K562 (cell line): Measurements from ENCODE around the gene LRRC41. TPM values are rescaled to one million over a fixed set of nuclear protein-coding genes. Genes with fewer than 3 reads are reported as not detected.

ENCODE experiments used
- C11orf30 ChIP-seq: fragments of 450-650 bp; IDR thresholded peaks from 2 replicates; pipeline ENCODE4 v1.6.1; 2016; ENCODE audit warnings: low read depth, mild to moderate bottlenecking
- CSDE1 ChIP-seq, 2 experiments: fragments of 450-650 bp; IDR thresholded peaks; 2 replicates each; pipeline ENCODE4 v1.6.1; 2016; ENCODE audit warnings: mild to moderate bottlenecking in 1 of 2
- DIDO1 ChIP-seq: fragments of 450-650 bp; IDR thresholded peaks from 2 replicates; pipeline ENCODE4 v1.6.1; 2016; ENCODE audit warnings: low read depth, missing biosample characterization, missing genetic modification characterization
- FOXJ2 ChIP-seq: fragments of 200-800 bp; sonication (Bioruptor generic); IDR thresholded peaks from 2 replicates; pipeline ENCODE4 v1.6.1; 2016; ENCODE audit warnings: missing genetic modification characterization, missing compliant biosample characterization
- PPARD ChIP-seq: fragments of 250-450 bp; sonication (Bioruptor Pico); IDR thresholded peaks from 2 replicates; pipeline ENCODE4 v1.8.0; 2022; ENCODE audit warnings: inconsistent platforms, mild to moderate bottlenecking, moderate library complexity
- ZNF12 ChIP-seq: sonication (generic); formaldehyde crosslinking; IDR thresholded peaks from 2 replicates; pipeline ENCODE4 v1.4.0; 2020; ENCODE audit warnings: mild to moderate bottlenecking, missing genetic modification reagents
- polyA plus RNA-seq, 8 experiments: library from polyadenylated mRNA; depleted of rRNA in 4 of 8; stranded (reverse) in 5 of 8; unstranded in 3 of 8; fragments of >200 nt; fragmentation: Nextera tagmentation in 2 of 8; fragmentation: Illumina TruSeq in 1 of 8; extraction: Ambion mirVana in 2 of 8; extraction: Trizol in 1 of 8; gene quantifications; 2 replicates each; pipeline versions ENCODE4 v1.2.1 to v1.2.3, GENCODE V29; 2011 to 2014; ENCODE audit warnings: inconsistent platforms in 1 of 8, missing spikeins in 1 of 8
- total RNA-seq, 7 experiments: library from RNA; depleted of rRNA in 6 of 7; stranded (reverse); fragments of >200 nt in 6 of 7; fragmentation: Illumina TruSeq in 2 of 7; extraction: Trizol in 2 of 7; gene quantifications; 2 replicates each; pipeline versions ENCODE4 v1.2.1 to v1.2.3, GENCODE V29; 2011 to 2021; ENCODE audit warnings: low replicate concordance in 1 of 7
- TF ChIP-seq, protein P1 (sequence below), 2 experiments: fragments of 450-650 bp; formaldehyde crosslinking in 1 of 2; IDR thresholded peaks; 2 replicates each; pipeline versions ENCODE4 v1.4.0 to v1.6.1; 2014 to 2020; ENCODE audit warnings: mild to moderate bottlenecking in 2 of 2, borderline replicate concordance in 1 of 2, low read depth in 1 of 2
- TF ChIP-seq, protein P2 (sequence below): fragments of 250-450 bp; sonication (Bioruptor Pico); IDR thresholded peaks from 2 replicates; pipeline ENCODE4 v1.5.0; 2022; ENCODE audit warnings: mild to moderate bottlenecking
- TF ChIP-seq, protein P3 (sequence below): sonication (generic); formaldehyde crosslinking; IDR thresholded peaks from 2 replicates; pipeline ENCODE4 v1.8.0; 2023; ENCODE audit warnings: missing genetic modification reagents, mild to moderate bottlenecking, borderline replicate concordance

The LRRC41 gene
- total and polyA plus RNA-seq, 9 of the 15 experiments (the other 6 are each of a cell fraction or from before 2014, with no cell fraction given): 10.5 to 64.7 (median 44.2) TPM

DNA sequence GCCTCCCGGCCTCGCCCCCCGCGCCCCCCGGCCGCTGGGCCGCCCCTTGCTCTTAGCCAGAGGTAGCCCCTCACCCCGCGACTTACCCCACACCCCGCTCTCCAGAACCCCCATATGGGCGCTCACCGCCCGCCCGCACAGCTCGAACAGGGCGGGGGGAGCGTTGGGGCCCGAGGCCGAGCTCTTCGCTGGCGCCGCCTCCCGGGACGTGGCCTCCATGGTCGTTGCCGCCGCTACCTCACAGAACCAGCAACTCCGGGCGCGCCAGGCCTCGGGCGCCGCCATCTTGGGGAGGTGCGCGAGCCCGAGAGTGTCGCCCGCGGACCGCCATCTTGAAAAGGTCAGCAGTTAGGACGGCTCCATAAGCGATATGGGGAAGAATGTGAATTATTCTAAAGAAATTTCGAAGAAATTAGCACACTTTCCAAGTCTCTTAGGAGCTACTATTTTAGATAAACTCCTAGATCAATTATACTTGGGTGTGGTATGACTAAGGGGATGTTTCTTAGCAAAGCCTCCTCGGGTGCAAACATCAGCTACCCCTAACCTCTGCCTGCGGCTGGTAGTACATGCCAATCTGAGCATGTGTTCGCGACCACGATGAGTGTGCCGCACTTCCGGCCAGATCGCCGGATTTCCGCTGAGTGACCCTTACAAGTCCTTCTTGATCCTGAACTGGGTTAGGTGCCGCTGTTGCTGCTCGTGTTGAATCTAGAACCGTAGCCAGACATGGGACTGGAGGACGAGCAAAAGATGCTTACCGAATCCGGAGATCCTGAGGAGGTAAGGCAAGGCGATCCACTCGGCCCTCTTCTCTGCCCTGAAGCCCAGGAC lies at the start of gene LRRC41, which contains the start of gene UQCRH (continued):
- TF ChIP-seq, protein P1, sequence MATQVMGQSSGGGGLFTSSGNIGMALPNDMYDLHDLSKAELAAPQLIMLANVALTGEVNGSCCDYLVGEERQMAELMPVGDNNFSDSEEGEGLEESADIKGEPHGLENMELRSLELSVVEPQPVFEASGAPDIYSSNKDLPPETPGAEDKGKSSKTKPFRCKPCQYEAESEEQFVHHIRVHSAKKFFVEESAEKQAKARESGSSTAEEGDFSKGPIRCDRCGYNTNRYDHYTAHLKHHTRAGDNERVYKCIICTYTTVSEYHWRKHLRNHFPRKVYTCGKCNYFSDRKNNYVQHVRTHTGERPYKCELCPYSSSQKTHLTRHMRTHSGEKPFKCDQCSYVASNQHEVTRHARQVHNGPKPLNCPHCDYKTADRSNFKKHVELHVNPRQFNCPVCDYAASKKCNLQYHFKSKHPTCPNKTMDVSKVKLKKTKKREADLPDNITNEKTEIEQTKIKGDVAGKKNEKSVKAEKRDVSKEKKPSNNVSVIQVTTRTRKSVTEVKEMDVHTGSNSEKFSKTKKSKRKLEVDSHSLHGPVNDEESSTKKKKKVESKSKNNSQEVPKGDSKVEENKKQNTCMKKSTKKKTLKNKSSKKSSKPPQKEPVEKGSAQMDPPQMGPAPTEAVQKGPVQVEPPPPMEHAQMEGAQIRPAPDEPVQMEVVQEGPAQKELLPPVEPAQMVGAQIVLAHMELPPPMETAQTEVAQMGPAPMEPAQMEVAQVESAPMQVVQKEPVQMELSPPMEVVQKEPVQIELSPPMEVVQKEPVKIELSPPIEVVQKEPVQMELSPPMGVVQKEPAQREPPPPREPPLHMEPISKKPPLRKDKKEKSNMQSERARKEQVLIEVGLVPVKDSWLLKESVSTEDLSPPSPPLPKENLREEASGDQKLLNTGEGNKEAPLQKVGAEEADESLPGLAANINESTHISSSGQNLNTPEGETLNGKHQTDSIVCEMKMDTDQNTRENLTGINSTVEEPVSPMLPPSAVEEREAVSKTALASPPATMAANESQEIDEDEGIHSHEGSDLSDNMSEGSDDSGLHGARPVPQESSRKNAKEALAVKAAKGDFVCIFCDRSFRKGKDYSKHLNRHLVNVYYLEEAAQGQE (IDR thresholded peaks at IDR 0.05; ENCODE audit: borderline replicate concordance): no peak
- TF ChIP-seq, protein P1 (CRISPR knock-in tag; IDR thresholded peaks at IDR 0.05; ENCODE audit: low read depth): 0 out of 2 replicates have a peak, but pooled peaks have one; percentile 39
- peak; percentile 62 to 96; a peak in 3 of 4 replicates for TF ChIP-seq CSDE1 (IDR thresholded peaks at IDR 0.05)
- 0 out of 2 replicates have a peak, but pooled peaks have one; percentile 45 for TF ChIP-seq DIDO1
- no peak for TF ChIP-seq PPARD (CRISPR knock-in tag)
- TF ChIP-seq ZNF12 (CRISPR knock-in tag): no peak; the same call in 1 of the 2 replicates
- TF ChIP-seq, protein P2, sequence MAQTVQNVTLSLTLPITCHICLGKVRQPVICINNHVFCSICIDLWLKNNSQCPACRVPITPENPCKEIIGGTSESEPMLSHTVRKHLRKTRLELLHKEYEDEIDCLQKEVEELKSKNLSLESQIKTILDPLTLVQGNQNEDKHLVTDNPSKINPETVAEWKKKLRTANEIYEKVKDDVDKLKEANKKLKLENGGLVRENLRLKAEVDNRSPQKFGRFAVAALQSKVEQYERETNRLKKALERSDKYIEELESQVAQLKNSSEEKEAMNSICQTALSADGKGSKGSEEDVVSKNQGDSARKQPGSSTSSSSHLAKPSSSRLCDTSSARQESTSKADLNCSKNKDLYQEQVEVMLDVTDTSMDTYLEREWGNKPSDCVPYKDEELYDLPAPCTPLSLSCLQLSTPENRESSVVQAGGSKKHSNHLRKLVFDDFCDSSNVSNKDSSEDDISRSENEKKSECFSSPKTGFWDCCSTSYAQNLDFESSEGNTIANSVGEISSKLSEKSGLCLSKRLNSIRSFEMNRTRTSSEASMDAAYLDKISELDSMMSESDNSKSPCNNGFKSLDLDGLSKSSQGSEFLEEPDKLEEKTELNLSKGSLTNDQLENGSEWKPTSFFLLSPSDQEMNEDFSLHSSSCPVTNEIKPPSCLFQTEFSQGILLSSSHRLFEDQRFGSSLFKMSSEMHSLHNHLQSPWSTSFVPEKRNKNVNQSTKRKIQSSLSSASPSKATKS (CRISPR knock-in tag): no peak
- TF ChIP-seq, protein P3, sequence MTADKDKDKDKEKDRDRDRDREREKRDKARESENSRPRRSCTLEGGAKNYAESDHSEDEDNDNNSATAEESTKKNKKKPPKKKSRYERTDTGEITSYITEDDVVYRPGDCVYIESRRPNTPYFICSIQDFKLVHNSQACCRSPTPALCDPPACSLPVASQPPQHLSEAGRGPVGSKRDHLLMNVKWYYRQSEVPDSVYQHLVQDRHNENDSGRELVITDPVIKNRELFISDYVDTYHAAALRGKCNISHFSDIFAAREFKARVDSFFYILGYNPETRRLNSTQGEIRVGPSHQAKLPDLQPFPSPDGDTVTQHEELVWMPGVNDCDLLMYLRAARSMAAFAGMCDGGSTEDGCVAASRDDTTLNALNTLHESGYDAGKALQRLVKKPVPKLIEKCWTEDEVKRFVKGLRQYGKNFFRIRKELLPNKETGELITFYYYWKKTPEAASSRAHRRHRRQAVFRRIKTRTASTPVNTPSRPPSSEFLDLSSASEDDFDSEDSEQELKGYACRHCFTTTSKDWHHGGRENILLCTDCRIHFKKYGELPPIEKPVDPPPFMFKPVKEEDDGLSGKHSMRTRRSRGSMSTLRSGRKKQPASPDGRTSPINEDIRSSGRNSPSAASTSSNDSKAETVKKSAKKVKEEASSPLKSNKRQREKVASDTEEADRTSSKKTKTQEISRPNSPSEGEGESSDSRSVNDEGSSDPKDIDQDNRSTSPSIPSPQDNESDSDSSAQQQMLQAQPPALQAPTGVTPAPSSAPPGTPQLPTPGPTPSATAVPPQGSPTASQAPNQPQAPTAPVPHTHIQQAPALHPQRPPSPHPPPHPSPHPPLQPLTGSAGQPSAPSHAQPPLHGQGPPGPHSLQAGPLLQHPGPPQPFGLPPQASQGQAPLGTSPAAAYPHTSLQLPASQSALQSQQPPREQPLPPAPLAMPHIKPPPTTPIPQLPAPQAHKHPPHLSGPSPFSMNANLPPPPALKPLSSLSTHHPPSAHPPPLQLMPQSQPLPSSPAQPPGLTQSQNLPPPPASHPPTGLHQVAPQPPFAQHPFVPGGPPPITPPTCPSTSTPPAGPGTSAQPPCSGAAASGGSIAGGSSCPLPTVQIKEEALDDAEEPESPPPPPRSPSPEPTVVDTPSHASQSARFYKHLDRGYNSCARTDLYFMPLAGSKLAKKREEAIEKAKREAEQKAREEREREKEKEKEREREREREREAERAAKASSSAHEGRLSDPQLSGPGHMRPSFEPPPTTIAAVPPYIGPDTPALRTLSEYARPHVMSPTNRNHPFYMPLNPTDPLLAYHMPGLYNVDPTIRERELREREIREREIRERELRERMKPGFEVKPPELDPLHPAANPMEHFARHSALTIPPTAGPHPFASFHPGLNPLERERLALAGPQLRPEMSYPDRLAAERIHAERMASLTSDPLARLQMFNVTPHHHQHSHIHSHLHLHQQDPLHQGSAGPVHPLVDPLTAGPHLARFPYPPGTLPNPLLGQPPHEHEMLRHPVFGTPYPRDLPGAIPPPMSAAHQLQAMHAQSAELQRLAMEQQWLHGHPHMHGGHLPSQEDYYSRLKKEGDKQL (CRISPR knock-in tag): 0 out of 2 replicates have a peak, but pooled peaks have one; percentile 47
- peak; percentile 79; the same call in 1 of the 2 replicates for TF ChIP-seq FOXJ2
- TF ChIP-seq C11orf30: peak; percentile 69; the same call in 1 of the 2 replicates
